ENCODE results near the gene IRGQ.

Gene IRGQ

GRCh38 chr19:43618921-43619261, 23.0 kb upstream of the IRGQ start (continued):
- TF ChIP-seq ZBTB11 (tag by site-specific recombination; conservative IDR thresholded peaks at IDR 0.05; ENCODE audit: low read depth), result no peak
- no peak for TF ChIP-seq GLIS2 (tag by site-specific recombination; IDR thresholded peaks at IDR 0.05)
- no peak for TF ChIP-seq ZNF19 (tag by site-specific recombination; IDR thresholded peaks at IDR 0.05; ENCODE audit: low read depth)
- no peak for TF ChIP-seq ZNF174 (tag by site-specific recombination; IDR thresholded peaks at IDR 0.05)
- no peak for TF ChIP-seq SCRT1 (tag by site-specific recombination; IDR thresholded peaks at IDR 0.05; ENCODE audit: borderline replicate concordance)
- TF ChIP-seq SP3 (tag by site-specific recombination; IDR thresholded peaks at IDR 0.05), result no peak
- no peak for TF ChIP-seq YY1 (tag by site-specific recombination; IDR thresholded peaks at IDR 0.05)
- TF ChIP-seq SP2 (tag by site-specific recombination; IDR thresholded peaks at IDR 0.05), result no peak; the same call in 1 of the 2 replicates
- no peak for TF ChIP-seq ZNF510 (tag by site-specific recombination; IDR thresholded peaks at IDR 0.05; ENCODE audit: insufficient replicate concordance)
- TF ChIP-seq ZNF292 (tag by site-specific recombination; IDR thresholded peaks at IDR 0.05; ENCODE audit: borderline replicate concordance, low read depth), result no peak
- TF ChIP-seq ZNF16 (tag by site-specific recombination; IDR thresholded peaks at IDR 0.05; ENCODE audit: low read depth), result no peak
- no peak for TF ChIP-seq ZNF354C (tag by site-specific recombination; IDR thresholded peaks at IDR 0.05; ENCODE audit: borderline replicate concordance, low read depth)
- TF ChIP-seq ZNF768 (tag by site-specific recombination; IDR thresholded peaks at IDR 0.05), result no peak
- peak; percentile 80; the same call in 1 of the 2 replicates for TF ChIP-seq ZNF843 (tag by site-specific recombination; IDR thresholded peaks at IDR 0.05)
- no peak for TF ChIP-seq WT1 (tag by site-specific recombination; IDR thresholded peaks at IDR 0.05)
- no peak for TF ChIP-seq ZNF529 (tag by site-specific recombination; IDR thresholded peaks at IDR 0.05; ENCODE audit: insufficient replicate concordance)
- TF ChIP-seq GLI2 (tag by site-specific recombination; IDR thresholded peaks at IDR 0.05; ENCODE audit: borderline replicate concordance, low read depth), result no peak
- TF ChIP-seq MZF1 (tag by site-specific recombination; IDR thresholded peaks at IDR 0.05; ENCODE audit: borderline replicate concordance), result no peak
- TF ChIP-seq GLI4 (tag by site-specific recombination; IDR thresholded peaks at IDR 0.05), result no peak
- 0 out of 2 replicates have a peak, but pooled peaks have one; percentile 34 for TF ChIP-seq ZNF664 (tag by site-specific recombination; IDR thresholded peaks at IDR 0.05)
- no peak for TF ChIP-seq BCL11B (tag by site-specific recombination; IDR thresholded peaks at IDR 0.05; ENCODE audit: low read depth)
- 0 out of 2 replicates have a peak, but pooled peaks have one; percentile 32 for TF ChIP-seq ZNF175 (tag by site-specific recombination; IDR thresholded peaks at IDR 0.05)
- no peak for TF ChIP-seq ZNF350 (tag by site-specific recombination; IDR thresholded peaks at IDR 0.05)
- TF ChIP-seq ZNF423 (tag by site-specific recombination; IDR thresholded peaks at IDR 0.05), result no peak; the same call in 1 of the 2 replicates
- no peak for TF ChIP-seq ZNF544 (tag by site-specific recombination; IDR thresholded peaks at IDR 0.05)
- peak; percentile 38; the same call in 1 of the 2 replicates for TF ChIP-seq OVOL3 (tag by site-specific recombination; IDR thresholded peaks at IDR 0.05)
- TF ChIP-seq, protein P1, sequence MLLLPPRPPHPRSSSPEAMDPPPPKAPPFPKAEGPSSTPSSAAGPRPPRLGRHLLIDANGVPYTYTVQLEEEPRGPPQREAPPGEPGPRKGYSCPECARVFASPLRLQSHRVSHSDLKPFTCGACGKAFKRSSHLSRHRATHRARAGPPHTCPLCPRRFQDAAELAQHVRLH (tag by site-specific recombination; IDR thresholded peaks at IDR 0.05), result peak; percentile 68; the same call in 1 of the 2 replicates
- TF ChIP-seq ZNF169 (tag by site-specific recombination; IDR thresholded peaks at IDR 0.05), result no peak
- peak; percentile 55; the same call in 1 of the 2 replicates for TF ChIP-seq ZNF660 (tag by site-specific recombination; IDR thresholded peaks at IDR 0.05)
- peak; percentile 53; the same call in 1 of the 2 replicates for TF ChIP-seq ZNF324 (tag by site-specific recombination; IDR thresholded peaks at IDR 0.05)
- TF ChIP-seq ZNF548 (tag by site-specific recombination; IDR thresholded peaks at IDR 0.05), result no peak
- no peak for TF ChIP-seq SETDB1 (IDR thresholded peaks at IDR 0.05; ENCODE audit: insufficient read length, low read length)
- no peak for TF ChIP-seq ZNF521 (tag by site-specific recombination; IDR thresholded peaks at IDR 0.05)
- no peak for TF ChIP-seq PBX3 (CRISPR knock-in tag; IDR thresholded peaks at IDR 0.05)
- no peak for TF ChIP-seq ZNF311 (tag by site-specific recombination; IDR thresholded peaks at IDR 0.05; ENCODE audit: borderline replicate concordance)
- TF ChIP-seq, protein P2, sequence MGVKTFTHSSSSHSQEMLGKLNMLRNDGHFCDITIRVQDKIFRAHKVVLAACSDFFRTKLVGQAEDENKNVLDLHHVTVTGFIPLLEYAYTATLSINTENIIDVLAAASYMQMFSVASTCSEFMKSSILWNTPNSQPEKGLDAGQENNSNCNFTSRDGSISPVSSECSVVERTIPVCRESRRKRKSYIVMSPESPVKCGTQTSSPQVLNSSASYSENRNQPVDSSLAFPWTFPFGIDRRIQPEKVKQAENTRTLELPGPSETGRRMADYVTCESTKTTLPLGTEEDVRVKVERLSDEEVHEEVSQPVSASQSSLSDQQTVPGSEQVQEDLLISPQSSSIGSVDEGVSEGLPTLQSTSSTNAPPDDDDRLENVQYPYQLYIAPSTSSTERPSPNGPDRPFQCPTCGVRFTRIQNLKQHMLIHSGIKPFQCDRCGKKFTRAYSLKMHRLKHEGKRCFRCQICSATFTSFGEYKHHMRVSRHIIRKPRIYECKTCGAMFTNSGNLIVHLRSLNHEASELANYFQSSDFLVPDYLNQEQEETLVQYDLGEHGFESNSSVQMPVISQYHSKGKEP (tag by site-specific recombination; IDR thresholded peaks at IDR 0.05), result no peak
